Stimulated activated CD4-positive, alpha-beta T cell treated with anti-CD3 and anti-CD28 coated beads, Interleukin-1b, Interleukin-23, amount 100 ng/mL, for 4 hours (primary cell): ENCODE measurements around the gene C1orf141.
"Not testable (repeated sequence)": the region's sequence is repeated elsewhere in the genome, so short reads cannot be mapped to it uniquely, and the experiment has no call there.

Experiments used
- DNase-seq, 2 donors: peaks; one replicate each; pipeline ENCODE4 v3.0.0-alpha.2; 2020; ENCODE audit warnings: low read depth in 2 of 2

The C1orf141 gene

GRCh38 chr1:67085326-67085725, 49.4 kb downstream of the C1orf141 start:
- no peak for DNase-seq

DNA sequence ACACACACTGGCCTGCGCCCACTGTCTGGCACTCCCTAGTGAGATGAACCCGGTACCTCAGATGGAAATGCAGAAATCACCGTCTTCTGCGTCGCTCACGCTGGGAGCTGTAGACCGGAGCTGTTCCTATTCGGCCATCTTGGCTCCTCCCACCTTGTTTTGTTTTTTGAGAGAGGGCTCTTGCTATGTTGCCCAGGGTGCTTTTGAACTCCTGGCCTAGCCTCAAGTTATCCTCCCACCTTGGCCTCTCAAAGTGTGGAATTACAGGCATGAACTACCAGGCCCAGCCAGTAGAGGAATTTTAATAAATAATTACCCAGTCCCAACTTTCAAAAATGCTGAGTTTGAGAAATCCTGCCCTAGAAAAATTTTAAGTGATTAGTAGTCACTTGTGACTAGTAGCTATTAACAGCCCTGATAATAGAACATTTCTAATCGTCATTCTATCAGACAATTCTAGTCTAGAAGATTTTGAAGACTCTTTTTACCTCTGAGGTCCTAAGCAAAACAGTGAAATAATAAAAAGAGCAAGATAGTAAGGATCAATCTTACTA, 49.9 kb downstream of the C1orf141 start:
- DNase-seq: no peak

DNA sequence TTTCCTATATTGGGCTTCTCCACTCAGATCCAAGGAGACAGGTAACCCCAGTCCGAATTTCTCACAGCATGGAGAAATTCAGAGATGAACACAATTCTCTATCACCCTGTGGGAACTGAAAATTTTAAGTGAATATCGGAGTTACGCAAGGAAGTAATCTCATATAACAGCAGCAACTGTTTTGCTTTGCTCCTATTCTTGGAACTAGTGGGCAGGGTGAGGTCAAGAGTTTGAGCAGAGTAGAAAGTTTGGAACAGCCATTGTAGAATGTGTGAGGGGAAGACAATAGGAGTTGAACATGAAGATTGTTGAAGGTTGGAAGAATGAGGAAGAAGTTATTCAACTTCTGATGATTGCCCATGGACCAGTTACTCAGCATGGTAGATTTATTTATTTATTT, 56.5 kb downstream of the C1orf141 start:
- DNase-seq: no peak

DNA sequence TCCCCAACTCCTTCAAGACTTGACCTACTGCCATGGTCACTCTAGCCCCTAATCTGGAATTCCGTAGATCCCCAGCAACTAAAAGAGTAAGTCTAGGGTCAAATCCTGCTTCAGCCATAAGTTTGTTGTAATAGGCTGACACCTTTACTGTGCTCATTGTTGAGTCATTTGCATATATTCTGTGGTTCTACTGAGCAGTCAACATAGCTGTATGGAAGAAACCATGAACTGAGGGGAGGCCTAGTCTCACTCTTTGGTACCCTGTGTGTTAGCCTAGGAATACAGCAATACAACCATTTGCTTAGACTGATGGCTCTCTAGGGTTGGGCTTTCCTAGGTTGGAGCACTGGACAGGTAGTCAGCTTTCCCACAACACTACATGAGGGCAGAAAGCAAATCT, 57.2 kb downstream of the C1orf141 start:
- no peak for DNase-seq

- DNase-seq: no peak
Measured at GRCh38 chr1:67072749-67073148, 62.0 kb downstream of the C1orf141 start.

DNA sequence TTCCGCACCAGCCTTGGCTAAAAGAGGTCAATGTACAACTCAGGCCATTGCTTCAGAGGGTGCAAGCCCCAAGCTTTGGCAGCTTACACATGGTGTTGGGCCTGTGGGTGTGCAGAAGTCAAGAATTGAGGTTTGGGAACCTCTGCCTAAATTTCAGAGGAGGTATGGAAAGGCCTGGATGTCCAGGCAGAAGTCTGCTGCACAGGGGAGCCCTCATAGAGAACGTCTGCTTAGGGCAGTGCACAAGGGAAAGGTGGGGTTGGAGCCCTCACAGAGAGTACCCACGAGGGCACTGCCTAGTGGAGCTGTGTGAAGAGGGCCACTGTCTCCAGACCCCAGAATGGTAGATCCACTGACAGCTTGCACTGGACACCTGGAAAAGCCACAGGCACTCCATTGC, 67.1 kb downstream of the C1orf141 start:
- DNase-seq: not testable (repeated sequence)

- no peak for DNase-seq
Measured at GRCh38 chr1:67062412-67062811, 72.4 kb downstream of the C1orf141 start.

DNA sequence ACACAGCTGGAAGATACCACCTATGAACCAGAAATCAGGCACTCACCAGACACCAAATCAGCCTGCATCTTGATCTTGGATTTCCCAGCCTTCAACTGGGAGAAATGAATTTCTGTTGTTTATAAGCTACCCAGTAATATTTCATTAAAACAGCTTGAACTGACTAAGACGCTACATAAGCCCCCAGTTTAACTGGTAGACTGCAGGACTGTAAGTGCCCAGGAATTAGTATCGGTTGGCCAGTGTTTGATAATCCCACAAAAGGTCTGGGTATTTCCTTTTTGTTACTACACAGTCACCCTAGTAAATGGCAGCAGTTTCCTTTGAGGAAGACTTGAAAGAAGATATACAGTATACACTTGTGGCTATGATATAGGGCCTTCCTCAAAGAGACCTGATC, 73.5 kb downstream of the C1orf141 start:
- no peak for DNase-seq

DNA sequence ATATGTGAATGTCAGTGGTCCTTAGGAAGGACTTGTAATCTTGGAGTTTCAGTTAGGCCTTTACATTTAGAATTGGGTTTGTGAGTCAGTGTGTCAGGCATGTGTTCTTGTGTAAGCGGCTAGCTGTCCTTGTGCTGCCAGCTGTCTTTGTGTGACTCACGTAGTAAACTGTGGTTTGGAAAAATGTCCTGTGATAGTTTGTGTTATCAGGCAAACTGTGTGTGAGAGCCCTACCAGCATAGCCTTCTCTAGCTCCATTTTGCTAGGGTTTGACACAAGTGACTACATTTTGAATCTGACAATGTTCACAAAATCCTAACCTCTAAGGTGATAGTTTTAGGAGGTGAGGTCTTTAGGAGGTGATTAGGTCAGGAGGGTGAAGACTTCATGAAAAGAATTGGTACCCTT, 74.0 kb downstream of the C1orf141 start:
- no peak for DNase-seq

GRCh38 chr1:67059346-67059745, 75.4 kb downstream of the C1orf141 start:
- DNase-seq: no peak

GRCh38 chr1:67058761-67059160, 76.0 kb downstream of the C1orf141 start:
- no peak for DNase-seq

GRCh38 chr1:67058242-67058641, 76.5 kb downstream of the C1orf141 start:
- DNase-seq: no peak

GRCh38 chr1:67053785-67054772, 80.7 kb downstream of the C1orf141 start, which contains the start of gene SLC35D1:
TSS of gene SLC35D1 (minus strand) at chr1:67054148. CDS start at chr1:67054013, 135 bp downstream.
- peak; percentile 62 to 75 for DNase-seq

- no peak for DNase-seq
Measured at GRCh38 chr1:67053535-67053784, 81.3 kb downstream of the C1orf141 start.

GRCh38 chr1:67052741-67053534, 81.8 kb downstream of the C1orf141 start:
- peak in 1 of 2 donors; percentile 5 for DNase-seq

GRCh38 chr1:67051196-67051595, 83.6 kb downstream of the C1orf141 start:
- DNase-seq: no peak

GRCh38 chr1:67044631-67045270, 90.0 kb downstream of the C1orf141 start:
- no peak for DNase-seq

GRCh38 chr1:67043366-67043765, 91.4 kb downstream of the C1orf141 start:
- no peak for DNase-seq
